OCI-LY1 (cell line): ENCODE results near the gene ARHGEF19.

Experiments used
- H2AFZ ChIP-seq: fragments of 200-600 bp; sonication (generic), shearing (Covaris generic); 2 replicates; pipeline ENCODE4 v1.6.0; 2014; ENCODE audit warnings: antibody characterized with exemption, mild to moderate bottlenecking, low read length
- H3F3A ChIP-seq: fragments of 200-600 bp; sonication (generic), shearing (Covaris generic); 2 replicates; pipeline ENCODE4 v1.6.0; 2014; ENCODE audit warnings: mild to moderate bottlenecking, antibody characterized with exemption, low read length, moderate library complexity; ENCODE audit not compliant: insufficient read depth
- H3K27ac ChIP-seq: fragments of 200-600 bp; sonication (generic); 2 replicates; pipeline ENCODE4 v1.5.1; 2014; ENCODE audit warnings: low read length, mixed run types, mild to moderate bottlenecking, low read depth; ENCODE audit not compliant: poor library complexity, severe bottlenecking
- H3K27me3 ChIP-seq: fragments of 200-600 bp; sonication (generic); 2 replicates; pipeline ENCODE4 v1.6.0; 2014; ENCODE audit warnings: antibody characterized with exemption, mild to moderate bottlenecking, low read length, moderate library complexity; ENCODE audit not compliant: insufficient read depth
- H3K36me3 ChIP-seq: fragments of 200-600 bp; sonication (generic); 2 replicates; pipeline ENCODE4 v1.6.1; 2014; ENCODE audit warnings: mild to moderate bottlenecking, antibody characterized with exemption, low read length, moderate library complexity, mixed read lengths; ENCODE audit not compliant: insufficient read depth
- H3K4me1 ChIP-seq: fragments of 200-600 bp; sonication (generic); 2 replicates; pipeline ENCODE4 v1.5.1; 2014; ENCODE audit warnings: mild to moderate bottlenecking, low read length, moderate library complexity; ENCODE audit not compliant: insufficient read depth, severe bottlenecking
- H3K4me2 ChIP-seq: fragments of 200-600 bp; sonication (generic), shearing (Covaris generic); 2 replicates; pipeline ENCODE4 v1.6.1; 2014; ENCODE audit warnings: low read length
- H3K4me3 ChIP-seq: fragments of 200-600 bp; sonication (generic); 2 replicates; pipeline ENCODE4 v1.5.1; 2014; ENCODE audit warnings: low read length, low read depth, mild to moderate bottlenecking, mixed read lengths; ENCODE audit not compliant: poor library complexity, severe bottlenecking
- H3K79me2 ChIP-seq: fragments of 200-600 bp; shearing (Covaris generic); 2 replicates; pipeline ENCODE4 v1.6.1; 2016; ENCODE audit warnings: mixed run types, low read length, mixed read lengths; ENCODE audit not compliant: insufficient read depth
- H3K9ac ChIP-seq: fragments of 200-600 bp; sonication (generic), shearing (Covaris generic); 2 replicates; pipeline ENCODE4 v1.6.1; 2014; ENCODE audit warnings: mild to moderate bottlenecking, low read length, mixed read lengths
- H3K9me2 ChIP-seq: fragments of 200-600 bp; sonication (generic), shearing (Covaris generic); 2 replicates; pipeline ENCODE4 v1.6.1; 2014; ENCODE audit warnings: low read depth, mild to moderate bottlenecking, low read length, mixed read lengths
- H3K9me3 ChIP-seq: fragments of 200-600 bp; shearing (Covaris generic); 2 replicates; pipeline ENCODE4 v1.6.1; 2014; ENCODE audit warnings: low read length, mixed read lengths
- H4K20me1 ChIP-seq: fragments of 200-600 bp; sonication (generic), shearing (Covaris generic); 2 replicates; pipeline ENCODE4 v1.6.0; 2016; ENCODE audit warnings: mild to moderate bottlenecking, low read length; ENCODE audit not compliant: insufficient read depth
- CTCF ChIP-seq: fragments of 200-600 bp; sonication (generic), shearing (Covaris generic); IDR thresholded peaks from 2 replicates; pipeline ENCODE4 v1.5.1; 2017; ENCODE audit warnings: mild to moderate bottlenecking, antibody characterized with exemption, low read length, moderate library complexity, mixed read lengths
- EZH2 ChIP-seq: fragments of 200-600 bp; sonication (generic), shearing (Covaris generic); IDR thresholded peaks from 2 replicates; pipeline ENCODE4 v1.8.0; 2017; ENCODE audit warnings: borderline replicate concordance, mixed run types, mild to moderate bottlenecking, antibody characterized with exemption, low read length, moderate library complexity, mixed read lengths

ARHGEF19 gene

GRCh38 chr1:16235347-16235746 is 22.9 kb upstream of the ARHGEF19 start:
- Histone ChIP-seq H3K79me2 (no peaks in the 10 kb centered on the region), H3K9ac (no peak overlapping the region), H3K4me2 (no peak overlapping the region), H3K4me3 (no peak overlapping the region), H3K27ac (no peak overlapping the region), H3F3A (no peaks in the 10 kb centered on the region), H3K4me1 (peaks cover 22% of the 10 kb centered on the region), H4K20me1 (no peaks in the 10 kb centered on the region), H3K9me2 (no peaks in the 10 kb centered on the region), H3K36me3 (no peaks in the 10 kb centered on the region), H2AFZ (no peak overlapping the region), H3K27me3 (no peaks in the 10 kb centered on the region), H3K9me3 (no peaks in the 10 kb centered on the region)
- TF ChIP-seq CTCF: no peak
- TF ChIP-seq EZH2: no peak

- TF ChIP-seq CTCF: no peak
- TF ChIP-seq EZH2: no peak
- Histone ChIP-seq H3K79me2 (no peaks in the 10 kb centered on the region), H3K4me1 (peaks cover 22% of the 10 kb centered on the region), H3K36me3 (no peaks in the 10 kb centered on the region), H3K9ac (no peak overlapping the region), H2AFZ (no peak overlapping the region), H4K20me1 (no peaks in the 10 kb centered on the region), H3K27me3 (no peaks in the 10 kb centered on the region), H3K27ac (no peak overlapping the region), H3K4me2 (no peak overlapping the region), H3K9me2 (no peaks in the 10 kb centered on the region), H3F3A (no peaks in the 10 kb centered on the region), H3K9me3 (no peaks in the 10 kb centered on the region), H3K4me3 (no peak overlapping the region)
These were observed 21.0 kb upstream of the ARHGEF19 start for GRCh38 chr1:16233431-16233830.

- no peaks in the 10 kb centered on the region for H3K27me3 ChIP-seq
- no peaks in the 10 kb centered on the region for H4K20me1 ChIP-seq
- no peak overlapping the region for H3K9ac ChIP-seq
- no peak for TF ChIP-seq CTCF
- no peak for TF ChIP-seq EZH2
- H3K9me3 ChIP-seq: no peaks in the 10 kb centered on the region
- no peak overlapping the region for H2AFZ ChIP-seq
- H3F3A ChIP-seq: no peaks in the 10 kb centered on the region
- no peak overlapping the region for H3K4me2 ChIP-seq
- no peaks in the 10 kb centered on the region for H3K9me2 ChIP-seq
- H3K4me3 ChIP-seq: no peak overlapping the region
- no peak overlapping the region for H3K27ac ChIP-seq
- H3K4me1 ChIP-seq: peaks cover 16% of the 10 kb centered on the region
- no peaks in the 10 kb centered on the region for H3K36me3 ChIP-seq
- H3K79me2 ChIP-seq: no peaks in the 10 kb centered on the region
These were observed 19.9 kb upstream of the ARHGEF19 start for GRCh38 chr1:16232316-16232710.
